Smooth muscle cell (in vitro differentiated cells): ENCODE results near the gene IGSF10. TPM values are rescaled to one million over a fixed set of nuclear protein-coding genes. Genes with fewer than 3 reads are reported as not detected.

Experiments used
- DNase-seq: peaks from one replicate; lab custom pipeline; 2025; ENCODE audit not compliant: unreplicated experiment; lab: John Stamatoyannopoulos, UW
- H2AFZ ChIP-seq: fragments of 200-600 bp; sonication (generic); 2 replicates; pipeline ENCODE4 v1.6.0; 2016; ENCODE audit warnings: antibody characterized with exemption, low read depth, mild to moderate bottlenecking
- H3F3A ChIP-seq: fragments of 200-600 bp; sonication (generic); 2 replicates; pipeline ENCODE4 v1.6.0; 2017; ENCODE audit warnings: antibody characterized with exemption, low read depth
- H3K27ac ChIP-seq: fragments of 200-600 bp; sonication (generic); 2 replicates; pipeline ENCODE4 v1.5.1; 2016; ENCODE audit warnings: low read depth, mild to moderate bottlenecking
- H3K27me3 ChIP-seq: fragments of 200-600 bp; sonication (generic); 2 replicates; pipeline ENCODE4 v1.6.1; 2016; ENCODE audit warnings: low read depth, mild to moderate bottlenecking
- H3K36me3 ChIP-seq: fragments of 200-600 bp; sonication (generic); 2 replicates; pipeline ENCODE4 v1.5.1; 2016; ENCODE audit warnings: low read depth
- H3K4me1 ChIP-seq: fragments of 200-600 bp; sonication (generic); 2 replicates; pipeline ENCODE4 v1.5.1; 2016; ENCODE audit warnings: low read depth
- H3K4me2 ChIP-seq: fragments of 200-600 bp; sonication (generic); 2 replicates; pipeline ENCODE4 v1.6.0; 2016; ENCODE audit warnings: mild to moderate bottlenecking
- H3K4me3 ChIP-seq: fragments of 200-600 bp; sonication (generic); 2 replicates; pipeline ENCODE4 v1.5.1; 2016; ENCODE audit warnings: mild to moderate bottlenecking
- H3K79me2 ChIP-seq: fragments of 200-600 bp; sonication (generic); 2 replicates; pipeline ENCODE4 v1.6.0; 2016; ENCODE audit warnings: low read depth, mild to moderate bottlenecking
- H3K9ac ChIP-seq: fragments of 200-600 bp; sonication (generic); 2 replicates; pipeline ENCODE4 v1.6.0; 2016; ENCODE audit warnings: low read depth
- H3K9me3 ChIP-seq: fragments of 200-600 bp; sonication (generic); replicated peaks from 2 replicates; pipeline ENCODE4 v1.5.1; 2016; ENCODE audit warnings: low read depth
- H4K20me1 ChIP-seq: fragments of 200-600 bp; sonication (generic); 2 replicates; pipeline ENCODE4 v1.6.0; 2016; ENCODE audit warnings: low read depth
- CTCF ChIP-seq: fragments of 200-600 bp; sonication (generic); IDR thresholded peaks from 2 replicates; pipeline ENCODE4 v1.5.1; 2017; ENCODE audit warnings: borderline replicate concordance, mild to moderate bottlenecking, antibody characterized with exemption; ENCODE audit not compliant: insufficient read depth, poor library complexity, severe bottlenecking
- WGBS: methylation state at CpG from one replicate; pipeline ENCODE4 v1.1.7; 2016; ENCODE audit warnings: low lambda C conversion rate; 5-methylcytosine and 5-hydroxymethylcytosine counted together
- polyA plus RNA-seq: library from polyadenylated mRNA; unstranded; fragments of >200 nt; fragmentation: Nextera tagmentation; extraction: Ambion mirVana; gene quantifications from 2 replicates; pipeline ENCODE4 v1.2.1, GENCODE V29; 2016
- total RNA-seq: library from RNA; depleted of rRNA; stranded (reverse); fragments of >200 nt; gene quantifications from 2 replicates; pipeline ENCODE4 v1.2.3, GENCODE V29; 2014

IGSF10 gene
- total and polyA plus RNA-seq, 2 experiments from 2014 or later: 1.3 TPM; not detected in 1

DNA sequence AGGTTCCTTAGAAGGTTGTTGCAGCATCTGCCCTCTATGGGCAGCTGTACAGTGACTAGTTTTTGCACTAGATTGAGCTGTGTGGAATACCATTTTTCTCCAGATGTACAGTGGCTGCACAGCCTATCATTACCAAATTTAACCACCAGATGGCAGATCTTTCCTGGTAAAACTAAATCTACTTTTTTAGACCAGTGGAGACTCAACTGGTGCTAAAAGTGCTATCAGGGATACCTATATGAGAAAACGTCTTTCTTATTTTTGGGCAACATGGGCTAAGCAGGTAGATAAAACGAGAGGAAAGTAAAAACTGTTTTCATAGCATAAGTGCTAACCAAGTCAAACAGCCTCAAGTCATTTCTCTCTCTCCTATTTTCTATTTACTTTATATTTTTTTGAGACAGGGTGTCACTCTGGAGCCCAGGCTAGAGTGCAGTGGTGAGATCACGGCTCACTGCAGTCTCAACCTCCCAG lies 21.2 kb downstream of the IGSF10 start:
- TF ChIP-seq CTCF: peak; percentile 80
- no peak overlapping the region for H3K4me2 ChIP-seq
- no peaks in the 10 kb centered on the region for H3K27me3 ChIP-seq
- 37% methylated on average over 3 of the region's 3 CpGs for WGBS
- H2AFZ ChIP-seq: no peak overlapping the region
- no peak overlapping the region for H3K27ac ChIP-seq
- no peak overlapping the region for H3K9ac ChIP-seq
- H3F3A ChIP-seq: no peaks in the 10 kb centered on the region
- no peaks in the 10 kb centered on the region for H4K20me1 ChIP-seq
- H3K79me2 ChIP-seq: no peaks in the 10 kb centered on the region
- H3K4me3 ChIP-seq: no peak overlapping the region
- no peaks in the 10 kb centered on the region for H3K9me3 ChIP-seq
- H3K4me1 ChIP-seq: no peaks in the 10 kb centered on the region
- no peaks in the 10 kb centered on the region for H3K36me3 ChIP-seq
- DNase-seq: no peak

DNA sequence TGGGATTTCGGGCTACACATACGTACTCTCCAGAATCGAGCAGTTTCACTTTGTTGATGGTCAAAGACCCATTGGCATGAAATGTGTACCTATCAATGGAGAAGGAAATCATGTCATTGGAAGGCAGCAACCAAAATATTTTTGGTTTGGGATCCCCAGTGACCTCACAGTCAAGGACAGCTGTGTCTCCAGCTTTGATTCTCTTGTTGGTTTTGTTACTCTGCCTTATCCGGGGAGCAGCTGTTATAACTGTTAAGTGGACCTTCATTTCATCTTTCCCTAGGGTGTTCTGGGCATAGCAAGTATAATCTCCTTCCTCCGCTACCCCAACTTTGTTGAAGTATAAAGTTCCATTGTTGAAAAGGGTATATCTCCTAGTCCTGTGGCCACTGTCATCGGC lies 23.0 kb downstream of the IGSF10 start:
- H3K27ac ChIP-seq: no peak overlapping the region
- no peaks in the 10 kb centered on the region for H3K27me3 ChIP-seq
- no peak for TF ChIP-seq CTCF
- no peak overlapping the region for H2AFZ ChIP-seq
- 96% methylated on average over 6 of the region's 6 CpGs for WGBS
- H3K36me3 ChIP-seq: no peaks in the 10 kb centered on the region
- no peak overlapping the region for H3K9ac ChIP-seq
- H3K4me3 ChIP-seq: no peak overlapping the region
- no peaks in the 10 kb centered on the region for H3K9me3 ChIP-seq
- no peaks in the 10 kb centered on the region for H3K79me2 ChIP-seq
- no peak for DNase-seq
- no peaks in the 10 kb centered on the region for H4K20me1 ChIP-seq
- H3K4me2 ChIP-seq: no peak overlapping the region
- no peaks in the 10 kb centered on the region for H3F3A ChIP-seq
- no peaks in the 10 kb centered on the region for H3K4me1 ChIP-seq

DNA sequence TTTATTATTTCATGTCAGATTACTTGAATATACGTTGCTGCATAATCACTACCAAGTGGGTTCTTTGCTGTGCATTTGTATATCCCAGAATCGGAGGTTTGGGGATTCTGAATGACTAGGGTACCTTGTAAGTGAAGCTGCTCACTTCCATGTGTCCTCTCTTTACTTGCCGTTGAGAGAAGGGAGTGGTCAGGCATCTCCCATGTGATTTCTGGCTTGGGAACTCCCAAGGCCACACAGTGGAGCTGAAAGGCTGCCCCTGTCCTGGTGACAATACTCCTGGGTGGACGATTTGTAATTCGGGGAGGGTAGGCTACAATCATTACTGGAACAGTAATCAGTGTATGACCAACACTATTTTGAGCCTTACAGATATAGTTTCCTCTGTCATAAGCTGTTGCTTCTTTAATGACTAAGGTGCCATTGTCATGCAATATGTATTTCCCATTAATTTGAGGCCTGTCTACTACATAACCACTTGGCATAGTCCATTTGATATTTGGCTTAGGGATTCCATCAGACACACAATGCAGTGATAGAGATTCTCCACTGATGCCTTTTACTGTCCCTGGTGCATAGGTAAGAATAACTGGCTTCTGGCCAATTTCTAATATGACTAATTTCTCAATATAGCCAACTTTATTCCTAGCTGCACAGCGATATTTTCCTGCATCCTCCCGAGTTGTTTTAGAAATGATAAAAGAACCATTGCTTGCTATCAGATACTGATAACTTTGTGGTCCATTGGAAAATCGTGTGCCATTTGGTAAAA lies 24.0 kb downstream of the IGSF10 start:
- no peak overlapping the region for H3K9ac ChIP-seq
- H3K79me2 ChIP-seq: no peaks in the 10 kb centered on the region
- DNase-seq: no peak
- H3F3A ChIP-seq: no peaks in the 10 kb centered on the region
- H3K4me2 ChIP-seq: no peak overlapping the region
- no peaks in the 10 kb centered on the region for H4K20me1 ChIP-seq
- no peak overlapping the region for H3K27ac ChIP-seq
- TF ChIP-seq CTCF: no peak
- no peaks in the 10 kb centered on the region for H3K36me3 ChIP-seq
- H3K4me3 ChIP-seq: no peak overlapping the region
- H3K9me3 ChIP-seq: no peaks in the 10 kb centered on the region
- no peaks in the 10 kb centered on the region for H3K27me3 ChIP-seq
- no peak overlapping the region for H2AFZ ChIP-seq
- WGBS: 92% methylated on average over 8 of the region's 8 CpGs
- H3K4me1 ChIP-seq: no peaks in the 10 kb centered on the region
